Stimulated activated naive CD4-positive, alpha-beta T cell (primary cell): Measurements from ENCODE around the gene CAMTA1.

ENCODE experiments used
- DNase-seq, 6 experiments: peaks; one replicate each; lab custom pipeline; 2025; lab: John Stamatoyannopoulos, UW

Gene CAMTA1

GRCh38 chr1:7658099-7658498 is 872.8 kb downstream of the CAMTA1 start:
- DNase-seq: no peak

DNA sequence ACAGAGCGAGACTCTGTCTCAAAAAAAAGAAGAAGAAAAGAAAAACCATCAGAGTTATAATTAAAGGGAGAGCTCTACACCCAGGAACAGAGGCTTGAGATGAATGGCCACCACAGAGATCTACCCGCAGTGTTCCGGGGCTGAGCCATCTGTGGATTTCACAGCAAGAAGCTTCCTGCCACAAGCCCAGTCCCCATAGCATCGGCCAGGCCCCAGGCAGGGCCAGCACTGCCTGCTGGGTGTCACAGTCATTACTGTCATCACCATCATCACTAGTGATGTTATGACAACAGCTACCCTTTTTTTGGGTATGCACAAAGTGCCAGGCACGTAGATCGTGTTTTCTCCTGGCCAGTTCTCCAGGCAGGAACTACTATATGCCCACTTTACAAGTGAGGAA is 874.3 kb downstream of the CAMTA1 start:
- no peak for DNase-seq

GRCh38 chr1:7663451-7664146 is 878.3 kb downstream of the CAMTA1 start:
- DNase-seq: no peak

DNA sequence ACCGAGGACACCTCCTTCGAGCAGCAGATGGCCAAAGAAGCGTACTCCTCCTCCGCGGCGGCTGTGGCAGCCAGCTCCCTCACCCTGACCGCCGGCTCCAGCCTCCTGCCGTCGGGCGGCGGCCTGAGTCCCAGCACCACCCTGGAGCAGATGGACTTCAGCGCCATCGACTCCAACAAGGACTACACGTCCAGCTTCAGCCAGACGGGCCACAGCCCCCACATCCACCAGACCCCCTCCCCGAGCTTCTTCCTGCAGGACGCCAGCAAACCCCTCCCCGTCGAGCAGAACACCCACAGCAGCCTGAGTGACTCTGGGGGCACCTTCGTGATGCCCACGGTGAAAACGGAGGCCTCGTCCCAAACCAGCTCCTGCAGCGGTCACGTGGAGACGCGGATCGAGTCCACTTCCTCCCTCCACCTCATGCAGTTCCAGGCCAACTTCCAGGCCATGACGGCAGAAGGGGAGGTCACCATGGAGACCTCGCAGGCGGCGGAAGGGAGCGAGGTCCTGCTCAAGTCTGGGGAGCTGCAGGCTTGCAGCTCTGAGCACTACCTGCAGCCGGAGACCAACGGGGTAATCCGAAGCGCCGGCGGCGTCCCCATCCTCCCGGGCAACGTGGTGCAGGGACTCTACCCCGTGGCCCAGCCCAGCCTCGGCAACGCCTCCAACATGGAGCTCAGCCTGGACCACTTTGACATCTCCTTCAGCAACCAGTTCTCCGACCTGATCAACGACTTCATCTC is 879.1 kb downstream of the CAMTA1 start:
- DNase-seq: no peak

DNA sequence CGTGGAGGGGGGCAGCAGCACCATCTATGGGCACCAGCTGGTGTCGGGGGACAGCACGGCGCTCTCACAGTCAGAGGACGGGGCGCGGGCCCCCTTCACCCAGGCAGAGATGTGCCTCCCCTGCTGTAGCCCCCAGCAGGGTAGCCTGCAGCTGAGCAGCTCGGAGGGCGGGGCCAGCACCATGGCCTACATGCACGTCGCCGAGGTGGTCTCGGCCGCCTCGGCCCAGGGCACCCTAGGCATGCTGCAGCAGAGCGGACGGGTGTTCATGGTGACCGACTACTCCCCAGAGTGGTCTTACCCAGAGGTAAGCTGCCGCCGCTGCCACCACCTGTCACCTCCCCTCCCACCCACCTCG is 879.6 kb downstream of the CAMTA1 start:
- no peak for DNase-seq

DNA sequence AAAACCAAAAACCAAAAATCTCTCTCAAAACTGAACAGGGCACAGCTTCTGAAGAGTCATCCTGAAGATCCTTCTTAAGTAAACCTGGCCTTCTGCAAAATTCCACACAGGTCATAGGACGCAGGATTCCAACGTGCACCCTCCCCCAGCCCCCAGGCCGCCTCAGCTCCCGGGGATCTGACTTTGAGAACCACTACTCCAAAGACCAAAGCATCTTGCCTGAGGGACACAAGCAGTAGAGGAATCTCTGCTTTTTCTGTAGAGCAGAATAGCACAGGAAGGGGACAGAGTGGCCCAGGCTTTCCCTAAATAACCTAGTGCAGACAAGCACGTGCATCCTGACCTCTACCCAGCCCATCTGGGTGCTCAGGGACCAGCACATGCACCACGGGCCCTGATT is 881.0 kb downstream of the CAMTA1 start:
- no peak for DNase-seq

DNA sequence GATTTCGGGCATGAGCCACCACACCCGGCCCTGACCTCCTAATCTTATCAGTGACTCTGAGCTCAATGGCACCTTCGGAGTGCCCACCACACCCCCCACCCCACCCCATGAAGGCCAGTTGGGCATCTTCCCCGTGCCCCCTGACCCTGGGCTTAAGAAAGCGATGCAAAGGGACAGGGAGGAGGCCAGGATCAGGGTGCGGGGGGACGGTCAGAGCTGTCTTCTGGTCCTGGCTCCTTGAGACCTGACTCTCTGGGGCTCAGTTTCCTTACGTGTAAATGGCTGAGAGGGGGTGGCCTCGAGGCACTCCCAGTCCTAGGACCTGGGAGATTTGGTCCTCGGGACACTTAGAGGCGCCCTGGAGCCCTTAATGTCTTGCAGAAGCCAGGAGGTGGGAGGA is 881.9 kb downstream of the CAMTA1 start:
- no peak for DNase-seq

DNA sequence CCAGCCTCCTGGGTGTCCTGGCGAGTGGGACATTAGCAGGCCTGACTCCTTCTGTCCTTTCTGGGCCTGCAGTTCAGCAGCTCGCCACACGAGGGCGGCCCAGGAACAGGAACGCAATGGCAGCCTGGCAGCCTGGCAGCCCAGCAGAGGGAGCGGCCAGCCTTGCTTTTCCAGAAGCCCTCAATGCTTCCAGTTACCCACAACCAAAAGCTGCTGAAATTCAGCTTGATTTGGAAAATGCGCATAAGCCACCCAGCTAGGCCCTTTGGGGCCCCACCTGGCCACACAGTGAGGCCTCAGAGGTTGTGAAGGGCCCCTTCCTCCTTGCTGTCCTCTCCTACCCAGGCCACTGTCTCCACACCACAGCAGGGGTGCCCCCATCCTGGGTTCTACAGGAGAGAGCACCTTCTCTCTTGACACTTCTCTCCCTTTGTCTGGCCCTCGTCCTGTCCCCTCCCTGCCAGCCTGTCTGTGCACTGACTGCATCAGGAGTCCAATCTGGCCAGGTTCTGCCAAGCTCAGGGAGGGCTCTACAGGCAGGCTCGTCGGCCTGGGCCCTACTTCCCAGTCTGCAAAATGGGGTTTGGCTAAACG is 882.5 kb downstream of the CAMTA1 start:
- peak; percentile 57 to 81 (median 72) for DNase-seq

GRCh38 chr1:7669559-7670311 is 884.5 kb downstream of the CAMTA1 start:
- DNase-seq: peak; percentile 8 to 49 (median 35)

- DNase-seq: no peak
Measured at GRCh38 chr1:7670334-7671145, 885.3 kb downstream of the CAMTA1 start.

GRCh38 chr1:7671146-7671465 is 885.9 kb downstream of the CAMTA1 start:
- DNase-seq: no peak

DNA sequence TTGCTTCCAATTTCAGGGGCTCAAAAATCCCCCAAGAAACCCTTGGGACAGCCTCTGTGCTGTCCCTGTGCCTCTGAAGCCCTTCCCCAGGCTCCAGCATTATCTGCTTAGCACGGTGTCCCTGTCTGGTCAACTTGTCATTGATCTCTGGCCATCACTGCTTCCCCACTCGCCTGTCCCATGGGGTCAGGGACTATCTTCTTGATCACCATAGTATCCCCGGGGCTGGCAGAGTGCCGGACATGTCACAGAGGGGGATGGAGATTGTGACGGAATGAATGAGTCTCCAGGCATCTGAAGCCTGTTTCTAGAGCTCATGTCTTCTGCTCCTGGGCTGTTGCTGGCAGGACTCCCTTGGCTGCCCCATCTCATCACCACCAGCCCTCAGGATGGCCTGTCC is 886.4 kb downstream of the CAMTA1 start:
- DNase-seq: no peak

GRCh38 chr1:7672864-7673263 is 887.6 kb downstream of the CAMTA1 start:
- no peak for DNase-seq

DNA sequence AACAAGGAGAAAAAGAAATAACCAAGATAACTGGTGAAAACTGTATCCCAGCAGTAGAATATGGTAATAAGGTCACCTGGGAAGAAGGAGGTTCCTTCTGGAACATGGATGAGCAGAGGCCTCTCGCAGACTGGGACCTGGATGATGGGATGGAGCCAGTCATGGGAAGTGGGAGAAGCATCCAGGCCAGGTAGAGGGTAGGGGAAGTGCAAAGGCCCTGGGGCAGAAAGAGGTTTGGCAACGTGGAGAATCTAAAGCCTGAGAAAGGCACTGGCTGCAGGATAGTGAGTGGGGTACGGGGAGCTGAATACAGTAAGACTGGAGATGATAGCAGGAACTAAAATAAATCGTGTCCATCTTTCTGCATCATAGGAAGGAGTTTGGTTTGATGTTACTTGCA is 889.7 kb downstream of the CAMTA1 start:
- DNase-seq: no peak

- DNase-seq: no peak
Measured at GRCh38 chr1:7675431-7676273, 890.4 kb downstream of the CAMTA1 start.

DNA sequence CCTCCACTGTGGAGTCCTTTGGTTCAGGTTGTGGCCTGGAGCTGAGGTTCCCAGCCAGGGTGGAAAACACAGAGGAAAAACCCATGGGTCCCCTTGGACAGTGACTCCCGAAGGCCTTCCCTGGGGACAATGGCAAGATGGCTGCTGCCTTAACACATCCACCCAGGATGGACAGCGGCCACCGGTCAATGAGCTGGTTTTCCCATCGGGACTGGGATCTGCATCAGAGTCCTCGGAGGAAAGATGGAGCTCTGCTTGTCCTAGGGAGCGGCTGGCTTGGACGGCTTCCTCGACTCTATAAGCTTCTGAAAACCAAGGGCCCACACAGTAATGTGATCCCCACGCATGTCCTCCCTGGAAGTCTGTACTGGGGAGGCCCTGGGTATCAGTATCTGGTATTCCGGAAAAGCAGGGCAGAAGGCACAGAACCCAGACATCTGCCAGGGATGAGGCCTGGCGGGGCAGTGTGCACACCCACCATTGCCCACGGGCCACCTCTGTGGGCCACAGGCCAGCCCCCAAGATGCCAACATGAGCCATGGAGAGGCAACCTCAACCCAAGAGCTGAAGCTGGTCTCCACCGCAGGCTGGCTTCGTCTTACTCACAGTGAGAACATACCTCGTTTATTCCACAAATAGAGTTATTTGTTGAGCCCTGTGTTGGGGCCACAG is 891.2 kb downstream of the CAMTA1 start:
- DNase-seq: no peak

DNA sequence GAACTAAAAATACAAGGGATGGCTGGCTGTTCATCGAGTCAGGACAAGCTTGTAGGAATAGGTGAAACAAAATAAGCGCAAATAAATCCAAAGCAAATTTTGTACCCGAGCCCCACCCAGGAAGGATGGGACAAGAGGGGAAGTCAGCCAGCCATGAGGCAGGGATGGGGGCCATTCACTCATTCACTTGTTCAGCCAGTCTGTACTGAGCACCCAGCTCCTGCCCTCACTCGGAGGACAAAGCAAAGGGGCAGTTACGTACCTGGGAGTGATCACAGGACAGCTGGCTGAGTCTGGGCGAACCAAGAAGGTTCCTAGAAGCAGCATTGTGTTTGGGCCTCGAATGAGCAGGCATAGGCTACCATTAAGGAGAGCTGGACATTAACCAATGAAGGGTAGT is 891.9 kb downstream of the CAMTA1 start:
- DNase-seq: no peak

DNA sequence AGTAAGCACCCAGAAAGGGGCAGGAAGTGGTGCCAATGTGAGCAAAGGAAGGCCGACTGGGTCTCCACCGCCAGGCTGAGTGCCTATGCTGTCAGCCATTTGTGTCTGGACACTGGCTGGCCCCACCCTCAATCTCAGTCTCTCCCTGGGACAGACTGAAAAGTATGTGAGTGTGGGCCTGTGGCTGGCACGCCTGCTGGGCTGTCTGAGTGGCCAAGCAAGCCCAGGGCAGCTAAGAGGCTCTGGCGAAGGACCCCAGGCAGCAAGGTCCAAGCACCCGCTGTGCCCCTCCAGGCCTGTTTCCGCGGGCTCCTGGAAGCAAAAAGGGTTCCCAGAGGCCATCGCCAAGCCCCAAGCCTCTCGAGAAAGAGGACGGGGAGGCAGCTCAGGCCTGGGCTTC is 892.6 kb downstream of the CAMTA1 start:
- DNase-seq: no peak

DNA sequence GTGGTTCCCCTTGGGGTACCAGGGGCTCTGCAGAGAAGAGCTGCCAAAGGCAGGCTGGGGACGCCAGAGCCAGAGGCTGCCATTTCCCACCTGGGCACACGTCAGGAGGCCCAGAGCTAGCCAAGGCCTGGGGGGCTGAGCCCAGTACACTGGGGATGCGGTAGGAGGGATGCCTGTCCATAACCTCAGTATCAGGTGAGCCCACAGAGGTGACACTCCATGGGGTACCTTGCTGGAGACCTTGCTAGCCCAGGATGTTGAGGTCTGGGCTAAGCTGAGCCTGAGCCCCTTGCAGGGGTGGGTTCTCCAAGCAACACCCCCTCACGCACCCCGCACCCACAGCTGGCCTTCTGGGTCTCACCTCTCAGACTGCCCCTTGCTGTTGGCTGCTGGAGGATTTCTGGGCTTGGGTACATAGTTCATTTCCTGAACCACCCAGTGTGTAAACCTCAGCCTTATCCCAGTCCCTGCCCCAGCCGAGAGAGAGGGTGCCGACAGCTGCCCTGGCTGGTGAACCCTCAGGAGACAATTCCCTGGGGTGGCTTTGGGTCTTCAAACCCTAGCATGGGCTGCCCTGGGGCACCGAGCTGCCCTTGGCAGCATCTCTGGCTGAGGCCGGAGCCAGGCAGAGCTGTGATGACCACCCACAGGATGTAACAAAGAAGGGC is 893.4 kb downstream of the CAMTA1 start:
- no peak for DNase-seq
